Aorta (tissue), 5 donors: ENCODE data around the gene SGK1. TPM values are rescaled to one million over a fixed set of nuclear protein-coding genes. Genes with fewer than 3 reads are reported as not detected.
"Not testable (repeated sequence)": the region's sequence is repeated elsewhere in the genome, so short reads cannot be mapped to it uniquely, and the experiment has no call there.

Experiments used
- ATAC-seq: fragments of 200-7000 bp; cut with Tn5 transposase; one replicate; pipeline ENCODE4 v1.9.1; 2022; ENCODE audit warnings: moderate library complexity; ENCODE audit not compliant: low FRiP score
- DNase-seq, 2 donors: peaks; one replicate each; pipeline ENCODE4 v3.0.0-alpha.2; 2020
- H3K27ac ChIP-seq, 2 donors: one replicate each; pipeline ENCODE4 v1.5.1; 2013; ENCODE audit warnings: low read length in 2 of 2, mild to moderate bottlenecking in 2 of 2, moderate library complexity in 2 of 2, control low read depth in 1 of 2, inconsistent platforms in 1 of 2, low read depth in 1 of 2
- H3K27me3 ChIP-seq, 2 donors: one replicate each; pipeline ENCODE4 v1.6.1; 2013; ENCODE audit warnings: control low read depth in 1 of 2, low read length in 1 of 2, mild to moderate bottlenecking in 1 of 2, moderate library complexity in 1 of 2; ENCODE audit not compliant: insufficient read depth in 2 of 2, control insufficient read depth in 1 of 2
- H3K36me3 ChIP-seq, 2 donors: one replicate each; pipeline ENCODE4 v1.6.1; 2013; ENCODE audit warnings: control low read depth in 1 of 2, low read length in 1 of 2, mild to moderate bottlenecking in 1 of 2; ENCODE audit not compliant: insufficient read depth in 2 of 2, control insufficient read depth in 1 of 2
- H3K4me1 ChIP-seq, 2 donors: one replicate each; pipeline ENCODE4 v1.6.1; 2013; ENCODE audit warnings: low read length in 2 of 2, control low read depth in 1 of 2, mild to moderate bottlenecking in 1 of 2, moderate library complexity in 1 of 2; ENCODE audit not compliant: insufficient read depth in 2 of 2, control insufficient read depth in 1 of 2
- H3K4me3 ChIP-seq, 2 donors: one replicate each; pipeline ENCODE4 v1.5.1; 2013; ENCODE audit warnings: low read length in 2 of 2, control low read depth in 1 of 2, mild to moderate bottlenecking in 1 of 2
- H3K9me3 ChIP-seq: one replicate; pipeline ENCODE4 v1.6.1; 2013; ENCODE audit warnings: mild to moderate bottlenecking, low read length; ENCODE audit not compliant: control insufficient read depth
- WGBS, 2 donors: extraction: QIAGEN DNeasy Blood & Tissue Kit; methylation state at CpG; one replicate each; pipeline ENCODE4 v1.1.7; 2013; 5-methylcytosine and 5-hydroxymethylcytosine counted together
- intact Hi-C, 2 donors: fragments of 100-400 bp; cut with DNase I; formaldehyde crosslinking; loops; one replicate each; pipeline versions ENCODE4 v1.14.2 to v1.15.0; 2022
- polyA plus RNA-seq, 2 donors: library from polyadenylated mRNA; stranded (reverse); fragments of 200-250 nt; gene quantifications; one replicate each; pipeline ENCODE4 v1.2.3, GENCODE V29; 2013
- total RNA-seq, 2 donors: library from RNA; stranded (reverse); fragmentation: NEBNext Ultra II Directional; extraction: Animal tissue kit (Norgen Biotek cat#: 25700); gene quantifications; one replicate each; pipeline ENCODE4 v1.2.1, GENCODE V29; 2021
- donor health status: healthy with polysubstance abuse.
- donor health status: Bipolar disorder and iron deficiency.
- donor health status: DM: no; HTN: no; CAD: no.
- donor health status: DM: no; HTN: no; CAD: no.
- donor health status: DM: yes; HTN: yes; CAD: no.

SGK1 gene
- total and polyA plus RNA-seq, 4 donors = 11.3 to 150 (median 106) TPM

GRCh38 chr6:134192609-134193008 lies 125.3 kb downstream of the SGK1 start:
- H3K27ac ChIP-seq, H3K9me3 ChIP-seq, H3K4me3 ChIP-seq, ATAC-seq, intact Hi-C loops, H3K4me1 ChIP-seq, H3K27me3 ChIP-seq, H3K36me3 ChIP-seq, DNase-seq: not testable (repeated sequence)
- WGBS, 2 donors = 82 to 85% methylated on average over 8 of the region's 8 CpGs

GRCh38 chr6:134190883-134191282 lies 127.0 kb downstream of the SGK1 start:
- H3K4me1 ChIP-seq = no peaks in the 10 kb centered on the region
- ATAC-seq (no peak), DNase-seq (no peak)
- intact Hi-C loops = no loop called here
- no peak overlapping the region for H3K27ac ChIP-seq
- WGBS, 2 donors = 67 to 70% methylated on average over 3 of the region's 3 CpGs
- no peaks in the 10 kb centered on the region for H3K27me3 ChIP-seq
- H3K36me3 ChIP-seq = no peaks in the 10 kb centered on the region
- no peak overlapping the region for H3K4me3 ChIP-seq
- no peaks in the 10 kb centered on the region for H3K9me3 ChIP-seq

GRCh38 chr6:134187751-134188150 lies 130.2 kb downstream of the SGK1 start:
- Histone ChIP-seq H3K4me1 (no peaks in the 10 kb centered on the region), H3K9me3 (no peaks in the 10 kb centered on the region), H3K27ac (no peak overlapping the region), H3K36me3 (no peaks in the 10 kb centered on the region), H3K27me3 (no peaks in the 10 kb centered on the region), H3K4me3 (no peak overlapping the region)
- WGBS, 2 donors = 88 to 93% methylated on average over 3 of the region's 3 CpGs
- ATAC-seq (no peak), DNase-seq (no peak)
- intact Hi-C loops = no loop called here

- Histone ChIP-seq H3K9me3 (no peaks in the 10 kb centered on the region), H3K4me3 (no peak overlapping the region), H3K4me1 (no peaks in the 10 kb centered on the region), H3K27me3 (no peaks in the 10 kb centered on the region), H3K27ac (no peak overlapping the region), H3K36me3 (no peaks in the 10 kb centered on the region)
- 50 to 67% methylated on average over 2 of the region's 2 CpGs for WGBS, 2 donors
- intact Hi-C loops = no loop called here
- ATAC-seq = no peak
- DNase-seq = no peak
Observed at GRCh38 chr6:134187154-134187553, 130.8 kb downstream of the SGK1 start.

GRCh38 chr6:134186355-134186754 lies 131.6 kb downstream of the SGK1 start:
- H3K9me3 ChIP-seq = no peaks in the 10 kb centered on the region
- DNase-seq = no peak
- no peak overlapping the region for H3K4me3 ChIP-seq
- intact Hi-C loops = no loop called here
- no peaks in the 10 kb centered on the region for H3K36me3 ChIP-seq
- no peak overlapping the region for H3K27ac ChIP-seq
- 91 to 95% methylated on average over 2 of the region's 2 CpGs for WGBS, 2 donors
- H3K4me1 ChIP-seq = no peaks in the 10 kb centered on the region
- ATAC-seq = no peak
- no peaks in the 10 kb centered on the region for H3K27me3 ChIP-seq

- Histone ChIP-seq H3K4me3 (no peak overlapping the region), H3K36me3 (no peaks in the 10 kb centered on the region), H3K27ac (no peak overlapping the region), H3K9me3 (no peaks in the 10 kb centered on the region), H3K27me3 (no peaks in the 10 kb centered on the region), H3K4me1 (no peaks in the 10 kb centered on the region)
- ATAC-seq (no peak), DNase-seq (no peak)
- intact Hi-C loops = no loop called here
Observed at GRCh38 chr6:134185277-134185676, 132.6 kb downstream of the SGK1 start.

- DNase-seq (no peak), ATAC-seq (no peak)
- H3K27me3 ChIP-seq = no peaks in the 10 kb centered on the region
Observed at GRCh38 chr6:134183844-134184243, 134.1 kb downstream of the SGK1 start.

GRCh38 chr6:134182528-134182927 lies 135.4 kb downstream of the SGK1 start:
- 96 to 98% methylated on average over 6 of the region's 6 CpGs for WGBS, 2 donors
- DNase-seq = no peak

More at GRCh38 chr6:134183844-134184243, 134.1 kb downstream of the SGK1 start:
- H3K27ac ChIP-seq = no peak overlapping the region
- intact Hi-C loops = no loop called here
- H3K36me3 ChIP-seq = no peaks in the 10 kb centered on the region
- no peaks in the 10 kb centered on the region for H3K9me3 ChIP-seq
- H3K4me3 ChIP-seq = no peak overlapping the region
- no peaks in the 10 kb centered on the region for H3K4me1 ChIP-seq
- 96 to 97% methylated on average over 7 of the region's 7 CpGs for WGBS, 2 donors

GRCh38 chr6:134181726-134182125 lies 136.2 kb downstream of the SGK1 start:
- ATAC-seq, H3K4me1 ChIP-seq, H3K27me3 ChIP-seq, intact Hi-C loops, H3K27ac ChIP-seq, H3K9me3 ChIP-seq, DNase-seq, H3K36me3 ChIP-seq, H3K4me3 ChIP-seq: not testable (repeated sequence)
- WGBS, 2 donors = 96 to 100% methylated on average over 5 of the region's 5 CpGs

More at GRCh38 chr6:134182528-134182927, 135.4 kb downstream of the SGK1 start:
- no peaks in the 10 kb centered on the region for H3K4me1 ChIP-seq
- ATAC-seq = no peak
- H3K36me3 ChIP-seq = no peaks in the 10 kb centered on the region
- H3K9me3 ChIP-seq = no peaks in the 10 kb centered on the region
- H3K27me3 ChIP-seq = no peaks in the 10 kb centered on the region
- intact Hi-C loops = no loop called here
- H3K4me3 ChIP-seq = no peak overlapping the region
- H3K27ac ChIP-seq = no peak overlapping the region
